Endodermal cell (in vitro differentiated cells): ENCODE measurements around the gene TP53BP1. TPM values are rescaled to one million over a fixed set of nuclear protein-coding genes. Genes with fewer than 3 reads are reported as not detected.

Experiments used
- DNase-seq: peaks from one replicate; pipeline ENCODE4 v3.0.0-alpha.2; 2017
- H3K27ac ChIP-seq: 2 replicates; pipeline ENCODE4 v1.5.1; 2013; ENCODE audit warnings: mild to moderate bottlenecking, low read depth, low read length, moderate library complexity
- H3K27me3 ChIP-seq: 2 replicates; pipeline ENCODE4 v1.6.1; 2013; ENCODE audit warnings: mild to moderate bottlenecking, low read length, moderate library complexity; ENCODE audit not compliant: insufficient read depth, control insufficient read depth, poor library complexity, severe bottlenecking
- H3K36me3 ChIP-seq: 2 replicates; pipeline ENCODE4 v1.7.0; 2013; ENCODE audit warnings: mild to moderate bottlenecking, low read length, moderate library complexity; ENCODE audit not compliant: control insufficient read depth, insufficient read depth
- H3K4me1 ChIP-seq: one replicate; pipeline ENCODE4 v1.7.0; 2013; ENCODE audit warnings: low read length; ENCODE audit not compliant: control insufficient read depth, insufficient read depth
- H3K4me3 ChIP-seq: 2 replicates; pipeline ENCODE4 v1.5.1; 2013; ENCODE audit warnings: mild to moderate bottlenecking, low read length, moderate library complexity
- H3K9ac ChIP-seq: 2 replicates; pipeline ENCODE4 v1.6.1; 2013; ENCODE audit warnings: mild to moderate bottlenecking, low read length, moderate library complexity; ENCODE audit not compliant: poor library complexity, severe bottlenecking; ENCODE audit errors: extremely low read depth
- H3K9me3 ChIP-seq: 2 replicates; pipeline ENCODE4 v1.6.1; 2013; ENCODE audit warnings: mild to moderate bottlenecking, low read length, moderate library complexity; ENCODE audit not compliant: control insufficient read depth
- H3K27ac Mint-ChIP-seq: 2 replicates; pipeline ENCODE4 v1.8.0; 2020; ENCODE audit warnings: mixed read lengths
- H3K27me3 Mint-ChIP-seq: 2 replicates; pipeline ENCODE4 v1.8.0; 2021; ENCODE audit warnings: mild to moderate bottlenecking, mixed read lengths; ENCODE audit not compliant: insufficient read depth
- H3K36me3 Mint-ChIP-seq: 2 replicates; pipeline ENCODE4 v1.8.0; 2020; ENCODE audit warnings: low read depth, mixed read lengths
- H3K4me1 Mint-ChIP-seq: 2 replicates; pipeline ENCODE4 v1.8.0; 2020; ENCODE audit warnings: mixed read lengths
- H3K4me3 Mint-ChIP-seq: 2 replicates; pipeline ENCODE4 v1.8.0; 2020; ENCODE audit warnings: mild to moderate bottlenecking, moderate library complexity, mixed read lengths
- H3K9me3 Mint-ChIP-seq: 2 replicates; pipeline ENCODE4 v1.8.0; 2020; ENCODE audit warnings: mild to moderate bottlenecking, mixed read lengths
- WGBS, 2 experiments: methylation state at CpG; one replicate each; pipeline versions ENCODE4 v1.1.5 to v1.1.7; 2013; ENCODE audit warnings: missing lambda C conversion rate in 2 of 2, mixed read lengths in 1 of 2; ENCODE audit not compliant: insufficient coverage in 1 of 2, insufficient read length in 1 of 2; 5-methylcytosine and 5-hydroxymethylcytosine counted together
- total RNA-seq, 2 donors: library from RNA; stranded (reverse); fragmentation: NEBNext Ultra II Directional in 1 of 2; extraction: Animal tissue kit (Norgen Biotek cat#: 25700) in 1 of 2; gene quantifications; 2 replicates in 1 of 2; 3 replicates in 1 of 2; pipeline ENCODE4 v1.2.1, GENCODE V29; 2021
- TF ChIP-seq, protein P1 (sequence below): fragments of 200-600 bp; sonication (generic); conservative IDR thresholded peaks from 2 replicates; pipeline ENCODE4 v1.5.0; 2021; ENCODE audit warnings: antibody characterized with exemption, mild to moderate bottlenecking

Gene TP53BP1
- total RNA-seq, 2 donors from 2014 or later: 85.4 to 114 TPM

DNA sequence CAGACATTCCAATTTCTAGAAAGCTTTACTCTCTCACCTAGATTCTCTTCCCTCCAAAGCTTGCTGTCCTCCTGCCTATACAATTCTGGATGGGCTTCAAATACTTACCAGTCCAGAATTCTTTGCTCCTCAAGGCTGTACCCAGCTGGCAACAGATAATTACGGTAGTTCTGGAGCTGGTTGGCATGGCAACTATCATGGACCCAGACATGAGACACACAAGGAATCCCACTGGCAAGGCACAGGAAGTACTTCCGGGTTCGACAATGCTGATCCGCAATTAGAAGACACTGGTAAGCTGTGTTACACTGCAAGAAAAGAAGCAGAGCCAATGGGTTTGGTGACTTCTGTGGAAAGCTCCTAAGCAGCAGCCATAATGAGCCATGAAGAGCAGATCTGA is 84.2 kb downstream of the TP53BP1 start:
- no peaks in the 10 kb centered on the region for H3K27me3 ChIP-seq
- H3K36me3 ChIP-seq: peaks cover 95% of the 10 kb centered on the region
- DNase-seq: no peak
- no peak overlapping the region for H3K9ac ChIP-seq
- TF ChIP-seq, protein P1, sequence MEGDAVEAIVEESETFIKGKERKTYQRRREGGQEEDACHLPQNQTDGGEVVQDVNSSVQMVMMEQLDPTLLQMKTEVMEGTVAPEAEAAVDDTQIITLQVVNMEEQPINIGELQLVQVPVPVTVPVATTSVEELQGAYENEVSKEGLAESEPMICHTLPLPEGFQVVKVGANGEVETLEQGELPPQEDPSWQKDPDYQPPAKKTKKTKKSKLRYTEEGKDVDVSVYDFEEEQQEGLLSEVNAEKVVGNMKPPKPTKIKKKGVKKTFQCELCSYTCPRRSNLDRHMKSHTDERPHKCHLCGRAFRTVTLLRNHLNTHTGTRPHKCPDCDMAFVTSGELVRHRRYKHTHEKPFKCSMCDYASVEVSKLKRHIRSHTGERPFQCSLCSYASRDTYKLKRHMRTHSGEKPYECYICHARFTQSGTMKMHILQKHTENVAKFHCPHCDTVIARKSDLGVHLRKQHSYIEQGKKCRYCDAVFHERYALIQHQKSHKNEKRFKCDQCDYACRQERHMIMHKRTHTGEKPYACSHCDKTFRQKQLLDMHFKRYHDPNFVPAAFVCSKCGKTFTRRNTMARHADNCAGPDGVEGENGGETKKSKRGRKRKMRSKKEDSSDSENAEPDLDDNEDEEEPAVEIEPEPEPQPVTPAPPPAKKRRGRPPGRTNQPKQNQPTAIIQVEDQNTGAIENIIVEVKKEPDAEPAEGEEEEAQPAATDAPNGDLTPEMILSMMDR: no peak
- H3K9me3 ChIP-seq: no peaks in the 10 kb centered on the region
- H3K27ac ChIP-seq: no peak overlapping the region
- no peak overlapping the region for H3K4me3 Mint-ChIP-seq
- WGBS, 2 experiments: 95% methylated on average over 4 of the region's 4 CpGs
- H3K4me1 ChIP-seq: no peaks in the 10 kb centered on the region
- H3K4me3 ChIP-seq: no peak overlapping the region
- no peaks in the 10 kb centered on the region for H3K9me3 Mint-ChIP-seq
- peaks cover 89% of the 10 kb centered on the region for H3K36me3 Mint-ChIP-seq
- H3K27me3 Mint-ChIP-seq: no peaks in the 10 kb centered on the region
- no peaks in the 10 kb centered on the region for H3K4me1 Mint-ChIP-seq
- peak overlapping the region; percentile 23 for H3K27ac Mint-ChIP-seq

DNA sequence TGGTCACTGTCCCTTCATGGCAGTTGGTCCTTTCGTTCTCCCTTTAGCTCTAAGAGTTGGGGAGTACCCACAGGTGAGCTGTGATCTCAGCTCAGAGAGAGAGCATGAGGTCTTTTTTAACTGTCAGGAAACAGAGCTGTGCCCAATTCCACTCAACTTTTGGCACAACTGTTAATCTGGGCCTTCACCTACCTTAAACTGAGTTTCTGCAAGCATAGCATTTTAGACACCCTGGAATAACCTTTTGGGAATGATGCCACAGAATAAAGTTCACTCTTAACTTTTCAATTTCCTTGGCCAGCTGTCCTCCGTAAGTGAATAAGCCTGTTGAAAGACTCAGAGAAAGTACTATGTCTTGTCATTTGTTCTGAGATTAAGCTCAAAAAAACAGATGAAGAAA is 86.1 kb downstream of the TP53BP1 start:
- Mint-ChIP-seq H3K27me3 (no peaks in the 10 kb centered on the region), H3K4me3 (no peak overlapping the region), H3K9me3 (no peaks in the 10 kb centered on the region), H3K27ac (no peak overlapping the region), H3K36me3 (peaks cover 88% of the 10 kb centered on the region), H3K4me1 (no peaks in the 10 kb centered on the region)
- Histone ChIP-seq H3K27ac (no peak overlapping the region), H3K4me3 (no peak overlapping the region), H3K36me3 (peaks cover 97% of the 10 kb centered on the region), H3K27me3 (no peaks in the 10 kb centered on the region), H3K4me1 (no peaks in the 10 kb centered on the region), H3K9ac (no peak overlapping the region), H3K9me3 (no peaks in the 10 kb centered on the region)
- 75 to 81% methylated on average over 2 of the region's 2 CpGs for WGBS, 2 experiments
- no peak for DNase-seq
- TF ChIP-seq, protein P1: no peak

DNA sequence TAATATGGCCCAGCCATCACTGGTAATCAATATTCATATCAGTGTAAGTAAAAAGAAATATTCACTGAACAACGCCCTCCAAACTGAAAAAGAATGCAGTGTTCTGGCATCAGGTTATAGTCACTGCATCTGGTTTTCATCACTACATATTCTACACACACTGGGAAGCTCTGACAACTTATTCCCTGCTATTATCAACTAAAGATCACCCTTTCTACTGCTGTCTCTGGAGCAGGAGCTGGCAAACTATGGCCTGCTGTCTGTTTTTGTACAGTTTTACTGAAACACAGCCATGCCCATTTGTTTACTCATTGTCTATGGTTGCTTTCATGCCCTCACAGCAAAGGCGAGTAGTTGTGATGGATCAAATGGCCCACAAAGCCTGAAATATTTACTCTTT is 86.8 kb downstream of the TP53BP1 start:
- H3K27ac ChIP-seq: no peak overlapping the region
- H3K4me3 ChIP-seq: no peak overlapping the region
- WGBS, 2 experiments: 89 to 100% methylated on average over 1 to 2 of the region's 2 CpGs
- no peaks in the 10 kb centered on the region for H3K4me1 Mint-ChIP-seq
- no peaks in the 10 kb centered on the region for H3K27me3 ChIP-seq
- H3K27ac Mint-ChIP-seq: no peak overlapping the region
- H3K4me3 Mint-ChIP-seq: no peak overlapping the region
- H3K27me3 Mint-ChIP-seq: no peaks in the 10 kb centered on the region
- DNase-seq: no peak
- no peaks in the 10 kb centered on the region for H3K4me1 ChIP-seq
- H3K36me3 ChIP-seq: peaks cover 97% of the 10 kb centered on the region
- H3K36me3 Mint-ChIP-seq: peaks cover 89% of the 10 kb centered on the region
- H3K9me3 Mint-ChIP-seq: no peaks in the 10 kb centered on the region
- H3K9ac ChIP-seq: no peak overlapping the region
- TF ChIP-seq, protein P1: no peak
- no peaks in the 10 kb centered on the region for H3K9me3 ChIP-seq
